ENCODE data around the gene SSX1. TPM values are rescaled to one million over a fixed set of nuclear protein-coding genes. Genes with fewer than 3 reads are reported as not detected.

Gene SSX1
- not detected in 2 replicates for total RNA-seq

GRCh38 chrX:48255062-48255796 lies at the start of gene SSX1:
TSS of gene SSX1 (plus strand) at chrX:48255392. CDS start at chrX:48257242, 1,850 bp downstream.

Other genes with a start within 250 kb of the SSX1 start
- not detected in 2 replicates for gene SPACA5, start 248.4 kb upstream of the SSX1 start, total RNA-seq
- gene ZNF630, start 183.8 kb upstream of the SSX1 start, total RNA-seq, result 1.4 and 1.9 TPM in 2 replicates
- gene SPACA5B, start 124.8 kb upstream of the SSX1 start, total RNA-seq, result not detected in 2 replicates
- gene SSX5, start 58.6 kb upstream of the SSX1 start, total RNA-seq, result not detected in 2 replicates
- not detected in 2 replicates for gene SSX3, start 101.3 kb downstream of the SSX1 start, total RNA-seq
- not detected in 2 replicates for gene SSX4, start 128.1 kb downstream of the SSX1 start, total RNA-seq
- not detected in 2 replicates for gene SSX4B, start 156.6 kb downstream of the SSX1 start, total RNA-seq
- 40.0 and 44.6 TPM in 2 replicates for gene SLC38A5, start 214.9 kb downstream of the SSX1 start, total RNA-seq
- 24.0 and 27.0 TPM in 2 replicates for gene FTSJ1, start 220.8 kb downstream of the SSX1 start, total RNA-seq